H9 (cell line): ENCODE measurements around the gene IFNGR1. TPM values are rescaled to one million over a fixed set of nuclear protein-coding genes. Genes with fewer than 3 reads are reported as not detected.

Source experiments
- DNase-seq: peaks from one replicate; pipeline ENCODE4 v3.0.0-alpha.2; 2017
- H2AFZ ChIP-seq: one replicate; pipeline ENCODE4 v1.6.1; 2013; ENCODE audit warnings: mild to moderate bottlenecking, low read length, control low read depth, moderate library complexity
- H2AK5ac ChIP-seq: 2 replicates; pipeline ENCODE4 v1.6.1; 2013; ENCODE audit warnings: low read length, control low read depth, mixed read lengths; ENCODE audit not compliant: insufficient read length
- H2BK120ac ChIP-seq: one replicate; pipeline ENCODE4 v1.6.1; 2013; ENCODE audit warnings: low read depth, mild to moderate bottlenecking, low read length, control low read depth, inconsistent platforms; ENCODE audit not compliant: poor library complexity, severe bottlenecking
- H2BK12ac ChIP-seq: 2 replicates; pipeline ENCODE4 v1.6.1; 2013; ENCODE audit warnings: low read length, control low read depth, mixed read lengths, low read depth; ENCODE audit not compliant: insufficient read length
- H2BK15ac ChIP-seq: 2 replicates; pipeline ENCODE4 v1.6.1; 2013; ENCODE audit warnings: low read depth, low read length, control low read depth
- H2BK20ac ChIP-seq: one replicate; pipeline ENCODE4 v1.6.1; 2013; ENCODE audit warnings: low read depth, mild to moderate bottlenecking, low read length, control low read depth, inconsistent platforms; ENCODE audit not compliant: poor library complexity, severe bottlenecking
- H2BK5ac ChIP-seq: 2 replicates; pipeline ENCODE4 v1.6.1; 2013; ENCODE audit warnings: low read length, control low read depth, mixed read lengths; ENCODE audit not compliant: insufficient read length
- H3K14ac ChIP-seq: 2 replicates; pipeline ENCODE4 v1.6.1; 2013; ENCODE audit warnings: low read length, control low read depth; ENCODE audit not compliant: insufficient read depth
- H3K18ac ChIP-seq: 2 replicates; pipeline ENCODE4 v1.6.1; 2013; ENCODE audit warnings: low read depth, mild to moderate bottlenecking, mixed read lengths, low read length, control low read depth; ENCODE audit not compliant: insufficient read length
- H3K23ac ChIP-seq: 2 replicates; pipeline ENCODE4 v1.6.1; 2013; ENCODE audit warnings: low read length, control low read depth, mixed read lengths, low read depth; ENCODE audit not compliant: insufficient read length
- H3K23me2 ChIP-seq: 2 replicates; pipeline ENCODE4 v1.6.1; 2013; ENCODE audit warnings: low read depth, mild to moderate bottlenecking, mixed read lengths, low read length, control low read depth; ENCODE audit not compliant: insufficient read length, poor library complexity, severe bottlenecking
- H3K27ac ChIP-seq: 2 replicates; pipeline ENCODE4 v1.5.1; 2013; ENCODE audit warnings: low read length, control low read depth, mixed read lengths, low read depth; ENCODE audit not compliant: insufficient read length
- H3K27me3 ChIP-seq: 2 replicates; pipeline ENCODE4 v1.6.1; 2013; ENCODE audit warnings: low read length, control low read depth, inconsistent platforms; ENCODE audit not compliant: insufficient read depth
- H3K4ac ChIP-seq: 2 replicates; pipeline ENCODE4 v1.6.1; 2013; ENCODE audit warnings: low read depth, mild to moderate bottlenecking, control low read depth, inconsistent platforms, low read length, moderate library complexity
- H3K4me1 ChIP-seq: 2 replicates; pipeline ENCODE4 v1.6.1; 2013; ENCODE audit warnings: low read length, control low read depth, inconsistent platforms; ENCODE audit not compliant: insufficient read depth
- H3K4me2 ChIP-seq: 2 replicates; pipeline ENCODE4 v1.6.1; 2013; ENCODE audit warnings: low read length, control low read depth, mixed read lengths; ENCODE audit not compliant: insufficient read length, insufficient read depth
- H3K56ac ChIP-seq: 2 replicates; pipeline ENCODE4 v1.6.1; 2013; ENCODE audit warnings: low read depth, mild to moderate bottlenecking, mixed read lengths, low read length, control low read depth; ENCODE audit not compliant: insufficient read length
- H3K79me1 ChIP-seq: 2 replicates; pipeline ENCODE4 v1.6.1; 2013; ENCODE audit warnings: low read depth, mild to moderate bottlenecking, moderate library complexity, low read length, control low read depth, inconsistent platforms; ENCODE audit not compliant: insufficient read depth, poor library complexity, severe bottlenecking
- H3K79me2 ChIP-seq: 2 replicates; pipeline ENCODE4 v1.6.1; 2013; ENCODE audit warnings: low read length, control low read depth, inconsistent platforms; ENCODE audit not compliant: insufficient read depth
- H3K9ac ChIP-seq: 2 replicates; pipeline ENCODE4 v1.6.1; 2013; ENCODE audit warnings: low read length, control low read depth, mixed read lengths; ENCODE audit not compliant: insufficient read length; ENCODE audit errors: extremely low read depth
- H3K9me3 ChIP-seq: one replicate; pipeline ENCODE4 v1.6.1; 2013; ENCODE audit warnings: low read depth, low read length, inconsistent platforms; ENCODE audit not compliant: control insufficient read depth
- H3T11ph ChIP-seq: one replicate; pipeline ENCODE4 v1.6.1; 2013; ENCODE audit warnings: mild to moderate bottlenecking, low read length, control low read depth, inconsistent platforms
- H4K20me1 ChIP-seq: one replicate; pipeline ENCODE4 v1.6.1; 2013; ENCODE audit not compliant: control insufficient read depth, insufficient read length, insufficient read depth
- H4K5ac ChIP-seq: 2 replicates; pipeline ENCODE4 v1.6.1; 2013; ENCODE audit warnings: low read depth, mild to moderate bottlenecking, mixed read lengths, low read length, control low read depth; ENCODE audit not compliant: insufficient read length
- H4K8ac ChIP-seq: replicated peaks from 2 replicates; pipeline ENCODE4 v1.6.1; 2013; ENCODE audit warnings: low read length, control low read depth, mixed read lengths, low read depth; ENCODE audit not compliant: insufficient read length
- H4K91ac ChIP-seq: 2 replicates; pipeline ENCODE4 v1.6.1; 2013; ENCODE audit warnings: low read depth, mild to moderate bottlenecking, moderate library complexity, mixed read lengths, low read length, control low read depth; ENCODE audit not compliant: insufficient read length
- H3K27ac Mint-ChIP-seq, 3 experiments: 2 replicates in 2 of 3; 3 replicates in 1 of 3; pipeline ENCODE4 v1.8.0; 2020 to 2021; ENCODE audit warnings: mixed read lengths in 3 of 3, mild to moderate bottlenecking in 1 of 3, moderate library complexity in 1 of 3
- H3K27me3 Mint-ChIP-seq: 2 replicates; pipeline ENCODE4 v1.8.0; 2021; ENCODE audit warnings: low read depth, mild to moderate bottlenecking, moderate library complexity, mixed read lengths
- H3K36me3 Mint-ChIP-seq, 3 experiments: 2 replicates in 2 of 3; 3 replicates in 1 of 3; pipeline ENCODE4 v1.8.0; 2020 to 2021; ENCODE audit warnings: low read depth in 3 of 3, mixed read lengths in 3 of 3; ENCODE audit not compliant: insufficient read depth in 1 of 3
- H3K4me1 Mint-ChIP-seq, 2 experiments: 2 replicates each; pipeline ENCODE4 v1.8.0; 2020; ENCODE audit warnings: mixed read lengths in 2 of 2
- H3K4me3 Mint-ChIP-seq, 2 experiments: 2 replicates in 1 of 2; 3 replicates in 1 of 2; pipeline ENCODE4 v1.8.0; 2020 to 2021; ENCODE audit warnings: mild to moderate bottlenecking in 2 of 2, mixed read lengths in 2 of 2, moderate library complexity in 1 of 2
- H3K9me3 Mint-ChIP-seq, 2 experiments: 2 replicates in 1 of 2; 3 replicates in 1 of 2; pipeline ENCODE4 v1.8.0; 2020; ENCODE audit warnings: mild to moderate bottlenecking in 2 of 2, mixed read lengths in 2 of 2, moderate library complexity in 1 of 2
- WGBS: extraction: QIAGEN DNeasy Blood & Tissue Kit; methylation state at CpG from one replicate; pipeline ENCODE4 v1.1.7; 2013; ENCODE audit warnings: missing lambda C conversion rate, low lambda C conversion rate, mixed read lengths; ENCODE audit not compliant: insufficient read length; ENCODE audit errors: extremely low coverage; 5-methylcytosine and 5-hydroxymethylcytosine counted together
- total RNA-seq: library from RNA; stranded (reverse); gene quantifications from 2 replicates; pipeline ENCODE4 v1.2.1, GENCODE V29; 2021
- TF ChIP-seq, protein P1 (sequence below): fragments of 200-600 bp; sonication (generic); conservative IDR thresholded peaks from 3 replicates; pipeline ENCODE4 v1.8.0; 2021; ENCODE audit warnings: antibody characterized with exemption, mild to moderate bottlenecking

Gene IFNGR1
- total RNA-seq, 1 experiment from 2014 or later: 32.2 TPM

DNA sequence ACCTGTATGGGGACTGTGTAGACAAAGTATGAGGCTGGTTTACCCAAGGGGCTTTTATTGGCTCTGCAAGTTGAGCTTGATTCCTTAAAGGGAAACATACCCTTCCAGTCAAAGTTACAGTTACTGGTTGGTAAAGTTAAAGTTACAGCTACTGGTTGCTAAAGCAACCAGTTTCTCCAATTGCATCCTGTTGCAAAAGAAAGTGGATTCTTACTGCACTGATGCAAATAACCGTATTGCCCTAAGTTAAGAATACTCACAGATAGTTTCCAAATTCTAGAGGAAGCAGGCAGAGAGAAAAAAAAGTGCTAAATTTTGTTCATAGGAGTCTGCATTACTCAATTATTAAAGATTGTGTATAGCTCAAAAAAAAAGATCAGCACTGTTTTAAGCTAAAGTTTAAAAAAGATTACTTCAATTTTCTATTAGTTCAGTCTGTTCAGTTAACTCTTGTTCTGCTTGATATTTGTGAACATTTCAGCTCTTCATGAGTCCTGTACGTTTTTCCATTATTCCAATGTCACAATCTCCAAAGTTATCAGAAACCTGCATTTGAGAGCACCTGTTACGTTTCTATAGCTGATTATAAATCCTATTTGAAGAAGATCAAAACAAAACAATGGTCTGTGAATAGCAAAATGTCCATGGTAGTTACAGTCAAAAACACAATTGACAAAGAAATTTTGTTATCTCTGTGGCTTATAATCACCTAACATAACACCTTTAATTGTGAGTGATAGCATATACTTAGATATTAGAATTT lies 37.1 kb downstream of the IFNGR1 start:
- H3K4ac ChIP-seq: no peak overlapping the region

More for the DNA sequence above, 37.1 kb downstream of the IFNGR1 start:
- Histone ChIP-seq H2BK5ac (no peak overlapping the region), H4K5ac (no peak overlapping the region), H3K9ac (no peak overlapping the region), H3K56ac (no peak overlapping the region), H3K4me2 (no peak overlapping the region), H3T11ph (no peak overlapping the region), H4K20me1 (no peaks in the 10 kb centered on the region), H3K18ac (no peak overlapping the region), H3K9me3 (peaks cover 45% of the 10 kb centered on the region), H2AFZ (no peak overlapping the region), H2AK5ac (no peak overlapping the region), H3K27me3 (no peaks in the 10 kb centered on the region), H2BK20ac (no peak overlapping the region), H3K23me2 (no peaks in the 10 kb centered on the region), H3K79me1 (no peaks in the 10 kb centered on the region), H3K23ac (no peak overlapping the region), H2BK15ac (no peak overlapping the region), H4K8ac (no peak overlapping the region), H2BK120ac (no peak overlapping the region), H3K79me2 (no peaks in the 10 kb centered on the region), H3K14ac (no peak overlapping the region), H3K4me1 (no peaks in the 10 kb centered on the region), H2BK12ac (no peak overlapping the region), H4K91ac (no peak overlapping the region), H3K27ac (no peak overlapping the region)
- Mint-ChIP-seq H3K36me3 (peaks cover 36 to 65% (median 56%) of the 10 kb centered on the region in 3 experiments), H3K4me1 (peaks cover 0 to 3% of the 10 kb centered on the region in 2 experiments; a peak in 1 of 4 replicates), H3K27ac (no peak overlapping the region), H3K9me3 (peaks cover 72 to 73% of the 10 kb centered on the region in 2 experiments), H3K4me3 (no peak overlapping the region), H3K27me3 (peaks cover 2% of the 10 kb centered on the region; the same call in 1 of the 2 replicates)
- TF ChIP-seq, protein P1, sequence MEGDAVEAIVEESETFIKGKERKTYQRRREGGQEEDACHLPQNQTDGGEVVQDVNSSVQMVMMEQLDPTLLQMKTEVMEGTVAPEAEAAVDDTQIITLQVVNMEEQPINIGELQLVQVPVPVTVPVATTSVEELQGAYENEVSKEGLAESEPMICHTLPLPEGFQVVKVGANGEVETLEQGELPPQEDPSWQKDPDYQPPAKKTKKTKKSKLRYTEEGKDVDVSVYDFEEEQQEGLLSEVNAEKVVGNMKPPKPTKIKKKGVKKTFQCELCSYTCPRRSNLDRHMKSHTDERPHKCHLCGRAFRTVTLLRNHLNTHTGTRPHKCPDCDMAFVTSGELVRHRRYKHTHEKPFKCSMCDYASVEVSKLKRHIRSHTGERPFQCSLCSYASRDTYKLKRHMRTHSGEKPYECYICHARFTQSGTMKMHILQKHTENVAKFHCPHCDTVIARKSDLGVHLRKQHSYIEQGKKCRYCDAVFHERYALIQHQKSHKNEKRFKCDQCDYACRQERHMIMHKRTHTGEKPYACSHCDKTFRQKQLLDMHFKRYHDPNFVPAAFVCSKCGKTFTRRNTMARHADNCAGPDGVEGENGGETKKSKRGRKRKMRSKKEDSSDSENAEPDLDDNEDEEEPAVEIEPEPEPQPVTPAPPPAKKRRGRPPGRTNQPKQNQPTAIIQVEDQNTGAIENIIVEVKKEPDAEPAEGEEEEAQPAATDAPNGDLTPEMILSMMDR: no peak
- no CpG with 5 or more reads among the region's 3 CpGs for WGBS
- DNase-seq: no peak
